Kidney (tissue), 14 donors: ENCODE measurements around the gene PODN. TPM values are rescaled to one million over a fixed set of nuclear protein-coding genes. Genes with fewer than 3 reads are reported as not detected.

Source experiments
- DNase-seq, 5 donors: peaks; one replicate each; pipeline ENCODE4 v3.0.0-alpha.2; 2013 to 2020
- FAIRE-seq: peaks from 2 replicates; lab custom pipeline; 2012; peaks lifted over from hg19 to GRCh38; lab: Jason Lieb, UNC
- H3K27ac ChIP-seq, 2 donors: one replicate each; pipeline ENCODE4 v1.7.0; 2013; ENCODE audit warnings: low read depth in 2 of 2, low read length in 2 of 2, inconsistent platforms in 1 of 2
- H3K27me3 ChIP-seq: one replicate; pipeline ENCODE4 v1.7.1; 2013; ENCODE audit warnings: low read length, inconsistent platforms; ENCODE audit not compliant: control insufficient read depth, insufficient read depth
- H3K36me3 ChIP-seq, 3 donors: one replicate each; pipeline versions ENCODE4 v1.7.0 to v1.7.1; 2013; ENCODE audit warnings: low read length in 3 of 3, control low read depth in 1 of 3, inconsistent platforms in 1 of 3; ENCODE audit not compliant: insufficient read depth in 3 of 3, control insufficient read depth in 2 of 3
- H3K4me1 ChIP-seq, 3 donors: one replicate each; pipeline versions ENCODE4 v1.7.0 to v1.7.1; 2013; ENCODE audit warnings: low read length in 3 of 3, inconsistent platforms in 1 of 3, low read depth in 1 of 3; ENCODE audit not compliant: control insufficient read depth in 2 of 3, insufficient read depth in 2 of 3
- H3K4me3 ChIP-seq, 3 donors: one replicate each; pipeline versions ENCODE4 v1.7.0 to v1.8.1; 2013; ENCODE audit warnings: low read length in 3 of 3, control low read depth in 1 of 3, inconsistent platforms in 1 of 3
- H3K9ac ChIP-seq, 3 donors: one replicate each; pipeline versions ENCODE4 v1.7.0 to v1.7.1; 2013; ENCODE audit warnings: low read length in 3 of 3, control low read depth in 1 of 3, inconsistent platforms in 1 of 3
- H3K9me3 ChIP-seq, 3 donors: one replicate each; pipeline versions ENCODE4 v1.7.0 to v1.7.1; 2013; ENCODE audit warnings: low read length in 3 of 3, control low read depth in 1 of 3, inconsistent platforms in 1 of 3; ENCODE audit not compliant: control insufficient read depth in 2 of 3, insufficient read depth in 1 of 3
- CTCF ChIP-seq: IDR thresholded peaks from 3 replicates; pipeline ENCODE4 v1.5.1; 2012; ENCODE audit warnings: mild to moderate bottlenecking, moderate library complexity, borderline replicate concordance; ENCODE audit not compliant: insufficient read depth; ENCODE audit errors: extremely low read depth
- intact Hi-C: fragments of 100-400 bp; cut with DNase I; formaldehyde crosslinking; loops from one replicate; pipeline ENCODE4 v1.11.1; 2022
- polyA plus RNA-seq: library from polyadenylated mRNA; stranded (reverse); fragments of 350-450 nt; fragmentation: Illumina TruSeq; extraction: RNeasy Lipid Tissue Mini Kit (QIAGEN cat#74804); gene quantifications from one replicate; pipeline ENCODE4 v1.2.3, GENCODE V29; 2014; ENCODE audit warnings: low read depth, low replicate concordance; ENCODE audit not compliant: insufficient read depth
- total RNA-seq: library from RNA; stranded (reverse); fragmentation: NEBNext Ultra II Directional; extraction: Animal tissue kit (Norgen Biotek cat#: 25700); gene quantifications from one replicate; pipeline ENCODE4 v1.2.1, GENCODE V29; 2021
- donor health status: control.
- donor health status: control.
- donor health status: control.
- donor health status: control.
- donor health status: control.
- donor health status: DM: yes; HTN: yes; CAD: no.
- donor health status: Normal renal cell carcinoma (clear cell type).

The PODN gene
- total and polyA plus RNA-seq, 2 donors from 2014 or later, result 1.4 to 8.1 TPM

- Histone ChIP-seq H3K9me3 (no peaks in the 10 kb centered on the region), H3K27me3 (no peaks in the 10 kb centered on the region), H3K27ac (no peak overlapping the region), H3K9ac (no peak overlapping the region), H3K36me3 (no peaks in the 10 kb centered on the region), H3K4me3 (no peak overlapping the region), H3K4me1 (no peaks in the 10 kb centered on the region)
- intact Hi-C loops, result no loop called here
- TF ChIP-seq CTCF, result no peak
- DNase-seq, result peak in 1 of 5 donors; percentile 47
- no peak for FAIRE-seq
These were observed 8.6 kb downstream of the PODN start for GRCh38 chr1:53070621-53071020.

- DNase-seq (peak in 1 of 5 donors; percentile 75), FAIRE-seq (no peak)
- H3K4me1 ChIP-seq, result no peaks in the 10 kb centered on the region
- intact Hi-C loops, result no loop called here
- no peaks in the 10 kb centered on the region for H3K9me3 ChIP-seq
- H3K27ac ChIP-seq, result no peak overlapping the region
- H3K9ac ChIP-seq, result no peak overlapping the region
- no peaks in the 10 kb centered on the region for H3K36me3 ChIP-seq
- no peak overlapping the region for H3K4me3 ChIP-seq
- H3K27me3 ChIP-seq, result no peaks in the 10 kb centered on the region
- no peak for TF ChIP-seq CTCF
These were observed 9.3 kb downstream of the PODN start for GRCh38 chr1:53071167-53071865.

- H3K9ac ChIP-seq, result no peak overlapping the region
- H3K4me1 ChIP-seq, result no peaks in the 10 kb centered on the region
- H3K27ac ChIP-seq, result no peak overlapping the region
- intact Hi-C loops, result no loop called here
- no peak for DNase-seq
- no peak overlapping the region for H3K4me3 ChIP-seq
- no peaks in the 10 kb centered on the region for H3K9me3 ChIP-seq
- no peaks in the 10 kb centered on the region for H3K27me3 ChIP-seq
- FAIRE-seq, result peak; percentile 91
- no peak for TF ChIP-seq CTCF
- H3K36me3 ChIP-seq, result no peaks in the 10 kb centered on the region
These were observed 9.9 kb downstream of the PODN start for GRCh38 chr1:53071915-53072314.

- no peak for TF ChIP-seq CTCF
- Histone ChIP-seq H3K27ac (no peak overlapping the region), H3K27me3 (no peaks in the 10 kb centered on the region), H3K9ac (no peak overlapping the region), H3K4me1 (no peaks in the 10 kb centered on the region), H3K36me3 (no peaks in the 10 kb centered on the region), H3K9me3 (no peaks in the 10 kb centered on the region), H3K4me3 (no peak overlapping the region)
- FAIRE-seq (no peak), DNase-seq (no peak)
- intact Hi-C loops, result no loop called here
These were observed 11.3 kb downstream of the PODN start for GRCh38 chr1:53073287-53073686.
